ENCODE measurements around the gene OR52E6. TPM values are rescaled to one million over a fixed set of nuclear protein-coding genes. Genes with fewer than 3 reads are reported as not detected.

The OR52E6 gene
- total and polyA plus RNA-seq, 2 experiments from 2014 or later = not detected

GRCh38 chr11:5846701-5847100 is 5.0 kb upstream of the OR52E6 start:
- Mint-ChIP-seq H3K36me3 (ENCODE audit: low read depth) (no peaks in the 10 kb centered on the region), H3K4me3 (no peak overlapping the region), H3K9me3 (no peaks in the 10 kb centered on the region), H3K27ac (no peak overlapping the region), H3K27me3 (ENCODE audit: insufficient read depth, low read depth, poor library complexity) (no peaks in the 10 kb centered on the region), H3K4me1 (no peaks in the 10 kb centered on the region)
- DNase-seq (ENCODE audit: low spot score) (no peak), ATAC-seq (no peak)
- no peak overlapping the region for H3K27ac ChIP-seq (ENCODE audit: low read depth)
- TF ChIP-seq, protein P1, sequence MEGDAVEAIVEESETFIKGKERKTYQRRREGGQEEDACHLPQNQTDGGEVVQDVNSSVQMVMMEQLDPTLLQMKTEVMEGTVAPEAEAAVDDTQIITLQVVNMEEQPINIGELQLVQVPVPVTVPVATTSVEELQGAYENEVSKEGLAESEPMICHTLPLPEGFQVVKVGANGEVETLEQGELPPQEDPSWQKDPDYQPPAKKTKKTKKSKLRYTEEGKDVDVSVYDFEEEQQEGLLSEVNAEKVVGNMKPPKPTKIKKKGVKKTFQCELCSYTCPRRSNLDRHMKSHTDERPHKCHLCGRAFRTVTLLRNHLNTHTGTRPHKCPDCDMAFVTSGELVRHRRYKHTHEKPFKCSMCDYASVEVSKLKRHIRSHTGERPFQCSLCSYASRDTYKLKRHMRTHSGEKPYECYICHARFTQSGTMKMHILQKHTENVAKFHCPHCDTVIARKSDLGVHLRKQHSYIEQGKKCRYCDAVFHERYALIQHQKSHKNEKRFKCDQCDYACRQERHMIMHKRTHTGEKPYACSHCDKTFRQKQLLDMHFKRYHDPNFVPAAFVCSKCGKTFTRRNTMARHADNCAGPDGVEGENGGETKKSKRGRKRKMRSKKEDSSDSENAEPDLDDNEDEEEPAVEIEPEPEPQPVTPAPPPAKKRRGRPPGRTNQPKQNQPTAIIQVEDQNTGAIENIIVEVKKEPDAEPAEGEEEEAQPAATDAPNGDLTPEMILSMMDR (conservative IDR thresholded peaks at IDR 0.05; ENCODE audit: low read depth in 2 of 2) = no peak
- no peak for TF ChIP-seq JUNB (IDR thresholded peaks at IDR 0.05; ENCODE audit: unreplicated experiment)
- TF ChIP-seq ZNF331 (CRISPR knock-in tag; IDR thresholded peaks at IDR 0.05; ENCODE audit: low read depth) = no peak
- TF ChIP-seq REST (IDR thresholded peaks at IDR 0.05; ENCODE audit: unreplicated experiment) = no peak
- TF ChIP-seq NANOG (IDR thresholded peaks at IDR 0.05; ENCODE audit: borderline replicate concordance) = no peak
- no peak for TF ChIP-seq STAT1 (IDR thresholded peaks at IDR 0.05; ENCODE audit: unreplicated experiment)
- TF ChIP-seq, protein P2, sequence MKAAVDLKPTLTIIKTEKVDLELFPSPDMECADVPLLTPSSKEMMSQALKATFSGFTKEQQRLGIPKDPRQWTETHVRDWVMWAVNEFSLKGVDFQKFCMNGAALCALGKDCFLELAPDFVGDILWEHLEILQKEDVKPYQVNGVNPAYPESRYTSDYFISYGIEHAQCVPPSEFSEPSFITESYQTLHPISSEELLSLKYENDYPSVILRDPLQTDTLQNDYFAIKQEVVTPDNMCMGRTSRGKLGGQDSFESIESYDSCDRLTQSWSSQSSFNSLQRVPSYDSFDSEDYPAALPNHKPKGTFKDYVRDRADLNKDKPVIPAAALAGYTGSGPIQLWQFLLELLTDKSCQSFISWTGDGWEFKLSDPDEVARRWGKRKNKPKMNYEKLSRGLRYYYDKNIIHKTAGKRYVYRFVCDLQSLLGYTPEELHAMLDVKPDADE (IDR thresholded peaks at IDR 0.05) = no peak
- TF ChIP-seq EZH2phosphoT487 (IDR thresholded peaks at IDR 0.05; ENCODE audit: unreplicated experiment) = no peak
- TF ChIP-seq ZNF114 (CRISPR knock-in tag; IDR thresholded peaks at IDR 0.05) = no peak
- no peak for TF ChIP-seq POLR2AphosphoS5 (IDR thresholded peaks at IDR 0.05; ENCODE audit: low read depth)
- TF ChIP-seq CREB1 (CRISPR knock-in tag; IDR thresholded peaks at IDR 0.05; ENCODE audit: low read depth) = no peak
- TF ChIP-seq EZH2 (IDR thresholded peaks at IDR 0.05; ENCODE audit: low read depth, unreplicated experiment) = no peak
- TF ChIP-seq, protein P3, sequence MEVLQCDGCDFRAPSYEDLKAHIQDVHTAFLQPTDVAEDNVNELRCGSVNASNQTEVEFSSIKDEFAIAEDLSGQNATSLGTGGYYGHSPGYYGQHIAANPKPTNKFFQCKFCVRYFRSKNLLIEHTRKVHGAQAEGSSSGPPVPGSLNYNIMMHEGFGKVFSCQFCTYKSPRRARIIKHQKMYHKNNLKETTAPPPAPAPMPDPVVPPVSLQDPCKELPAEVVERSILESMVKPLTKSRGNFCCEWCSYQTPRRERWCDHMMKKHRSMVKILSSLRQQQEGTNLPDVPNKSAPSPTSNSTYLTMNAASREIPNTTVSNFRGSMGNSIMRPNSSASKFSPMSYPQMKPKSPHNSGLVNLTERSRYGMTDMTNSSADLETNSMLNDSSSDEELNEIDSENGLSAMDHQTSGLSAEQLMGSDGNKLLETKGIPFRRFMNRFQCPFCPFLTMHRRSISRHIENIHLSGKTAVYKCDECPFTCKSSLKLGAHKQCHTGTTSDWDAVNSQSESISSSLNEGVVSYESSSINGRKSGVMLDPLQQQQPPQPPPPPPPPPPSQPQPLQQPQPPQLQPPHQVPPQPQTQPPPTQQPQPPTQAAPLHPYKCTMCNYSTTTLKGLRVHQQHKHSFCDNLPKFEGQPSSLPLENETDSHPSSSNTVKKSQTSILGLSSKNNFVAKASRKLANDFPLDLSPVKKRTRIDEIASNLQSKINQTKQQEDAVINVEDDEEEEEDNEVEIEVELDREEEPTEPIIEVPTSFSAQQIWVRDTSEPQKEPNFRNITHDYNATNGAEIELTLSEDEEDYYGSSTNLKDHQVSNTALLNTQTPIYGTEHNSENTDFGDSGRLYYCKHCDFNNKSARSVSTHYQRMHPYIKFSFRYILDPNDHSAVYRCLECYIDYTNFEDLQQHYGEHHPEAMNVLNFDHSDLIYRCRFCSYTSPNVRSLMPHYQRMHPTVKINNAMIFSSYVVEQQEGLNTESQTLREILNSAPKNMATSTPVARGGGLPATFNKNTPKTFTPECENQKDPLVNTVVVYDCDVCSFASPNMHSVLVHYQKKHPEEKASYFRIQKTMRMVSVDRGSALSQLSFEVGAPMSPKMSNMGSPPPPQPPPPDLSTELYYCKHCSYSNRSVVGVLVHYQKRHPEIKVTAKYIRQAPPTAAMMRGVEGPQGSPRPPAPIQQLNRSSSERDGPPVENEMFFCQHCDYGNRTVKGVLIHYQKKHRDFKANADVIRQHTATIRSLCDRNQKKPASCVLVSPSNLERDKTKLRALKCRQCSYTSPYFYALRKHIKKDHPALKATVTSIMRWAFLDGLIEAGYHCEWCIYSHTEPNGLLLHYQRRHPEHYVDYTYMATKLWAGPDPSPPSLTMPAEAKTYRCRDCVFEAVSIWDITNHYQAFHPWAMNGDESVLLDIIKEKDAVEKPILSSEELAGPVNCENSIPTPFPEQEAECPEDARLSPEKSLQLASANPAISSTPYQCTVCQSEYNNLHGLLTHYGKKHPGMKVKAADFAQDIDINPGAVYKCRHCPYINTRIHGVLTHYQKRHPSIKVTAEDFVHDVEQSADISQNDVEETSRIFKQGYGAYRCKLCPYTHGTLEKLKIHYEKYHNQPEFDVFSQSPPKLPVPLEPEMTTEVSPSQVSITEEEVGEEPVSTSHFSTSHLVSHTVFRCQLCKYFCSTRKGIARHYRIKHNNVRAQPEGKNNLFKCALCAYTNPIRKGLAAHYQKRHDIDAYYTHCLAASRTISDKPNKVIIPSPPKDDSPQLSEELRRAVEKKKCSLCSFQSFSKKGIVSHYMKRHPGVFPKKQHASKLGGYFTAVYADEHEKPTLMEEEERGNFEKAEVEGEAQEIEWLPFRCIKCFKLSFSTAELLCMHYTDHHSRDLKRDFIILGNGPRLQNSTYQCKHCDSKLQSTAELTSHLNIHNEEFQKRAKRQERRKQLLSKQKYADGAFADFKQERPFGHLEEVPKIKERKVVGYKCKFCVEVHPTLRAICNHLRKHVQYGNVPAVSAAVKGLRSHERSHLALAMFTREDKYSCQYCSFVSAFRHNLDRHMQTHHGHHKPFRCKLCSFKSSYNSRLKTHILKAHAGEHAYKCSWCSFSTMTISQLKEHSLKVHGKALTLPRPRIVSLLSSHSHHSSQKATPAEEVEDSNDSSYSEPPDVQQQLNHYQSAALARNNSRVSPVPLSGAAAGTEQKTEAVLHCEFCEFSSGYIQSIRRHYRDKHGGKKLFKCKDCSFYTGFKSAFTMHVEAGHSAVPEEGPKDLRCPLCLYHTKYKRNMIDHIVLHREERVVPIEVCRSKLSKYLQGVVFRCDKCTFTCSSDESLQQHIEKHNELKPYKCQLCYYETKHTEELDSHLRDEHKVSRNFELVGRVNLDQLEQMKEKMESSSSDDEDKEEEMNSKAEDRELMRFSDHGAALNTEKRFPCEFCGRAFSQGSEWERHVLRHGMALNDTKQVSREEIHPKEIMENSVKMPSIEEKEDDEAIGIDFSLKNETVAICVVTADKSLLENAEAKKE (CRISPR knock-in tag; IDR thresholded peaks at IDR 0.05) = no peak
- H3F3A ChIP-seq (replicated peaks; ENCODE audit: low read depth) = no peaks in the 10 kb centered on the region
- H3K9me2 ChIP-seq (ENCODE audit: insufficient read depth) = no peaks in the 10 kb centered on the region
- no peak overlapping the region for H3K4me2 ChIP-seq
- no peaks in the 10 kb centered on the region for H4K20me1 ChIP-seq (replicated peaks; ENCODE audit: insufficient read depth)
- H2AFZ ChIP-seq = no peak overlapping the region
- no peaks in the 10 kb centered on the region for H3K27me3 ChIP-seq (ENCODE audit: insufficient read depth)
- no peaks in the 10 kb centered on the region for H3K36me3 ChIP-seq (ENCODE audit: insufficient read depth)
- no peaks in the 10 kb centered on the region for H3K4me1 ChIP-seq (ENCODE audit: insufficient read depth)
- H3K4me3 ChIP-seq = no peak overlapping the region
- no peaks in the 10 kb centered on the region for H3K79me2 ChIP-seq (replicated peaks; ENCODE audit: insufficient read depth)

Measured in GM23338 (cell line).